Middle frontal gyrus (tissue), 1 donor: ENCODE measurements around the gene EXOC3.

Experiments used
- DNase-seq: peaks from one replicate; pipeline ENCODE4 v3.0.0-alpha.2; 2015; ENCODE audit warnings: low spot score; ENCODE audit errors: extremely low spot score

Gene EXOC3

GRCh38 chr5:438481-438981 lies 4.4 kb upstream of the EXOC3 start:
- DNase-seq = no peak

- no peak for DNase-seq
These were observed 3.8 kb upstream of the EXOC3 start for GRCh38 chr5:439181-439580.

- DNase-seq = no peak
These were observed 3.3 kb upstream of the EXOC3 start for GRCh38 chr5:439636-440035.

GRCh38 chr5:440401-441201 lies 2.4 kb upstream of the EXOC3 start:
- DNase-seq = no peak

GRCh38 chr5:441996-442334 lies 1.0 kb upstream of the EXOC3 start:
- no peak for DNase-seq

- no peak for DNase-seq
These were observed 519 bp downstream of the EXOC3 start for GRCh38 chr5:443239-444151.

GRCh38 chr5:444226-444625 lies 1.2 kb downstream of the EXOC3 start:
- no peak for DNase-seq

- no peak for DNase-seq
These were observed 2.6 kb downstream of the EXOC3 start for GRCh38 chr5:445591-445990.

GRCh38 chr5:446066-446882 lies 3.3 kb downstream of the EXOC3 start:
- no peak for DNase-seq

GRCh38 chr5:446883-447263 lies 3.9 kb downstream of the EXOC3 start:
- DNase-seq = no peak

GRCh38 chr5:447501-447900 lies 4.5 kb downstream of the EXOC3 start:
- DNase-seq = no peak

GRCh38 chr5:448061-448765 lies 5.2 kb downstream of the EXOC3 start:
- DNase-seq = no peak

- DNase-seq = no peak
These were observed 5.8 kb downstream of the EXOC3 start for GRCh38 chr5:448766-449090.

GRCh38 chr5:449151-449550 lies 6.2 kb downstream of the EXOC3 start:
- DNase-seq = no peak

GRCh38 chr5:451587-452458 lies 8.8 kb downstream of the EXOC3 start:
- DNase-seq = no peak

GRCh38 chr5:452978-453710 lies 10.2 kb downstream of the EXOC3 start:
- no peak for DNase-seq

- DNase-seq = no peak
These were observed 10.9 kb downstream of the EXOC3 start for GRCh38 chr5:453725-454481.

GRCh38 chr5:454936-455335 lies 12.0 kb downstream of the EXOC3 start:
- DNase-seq = no peak

- DNase-seq = no peak
These were observed 12.8 kb downstream of the EXOC3 start for GRCh38 chr5:455806-456205.
